Neutrophil (primary cell): ENCODE results near the gene ITGA2.
"Not testable (repeated sequence)": the region's sequence is repeated elsewhere in the genome, so short reads cannot be mapped to it uniquely, and the experiment has no call there.

Experiments used
- H3K27ac ChIP-seq: fragments of 200-600 bp; sonication (generic); 2 replicates; pipeline ENCODE4 v1.5.1; 2016; ENCODE audit warnings: mild to moderate bottlenecking, moderate library complexity
- H3K27me3 ChIP-seq: fragments of 200-600 bp; sonication (generic); 2 replicates; pipeline ENCODE4 v1.6.0; 2016; ENCODE audit warnings: mild to moderate bottlenecking
- H3K36me3 ChIP-seq: fragments of 200-600 bp; sonication (generic); 2 replicates; pipeline ENCODE4 v1.5.1; 2017
- H3K4me1 ChIP-seq, 2 experiments: fragments of 200-600 bp in 1 of 2; sonication (generic) in 1 of 2; 1 replicate in 1 of 2; 2 replicates in 1 of 2; pipeline versions ENCODE4 v1.5.1 to v1.6.1; 2013 to 2016; ENCODE audit warnings: low read depth in 1 of 2, low read length in 1 of 2, mild to moderate bottlenecking in 1 of 2, moderate library complexity in 1 of 2; ENCODE audit not compliant: control insufficient read depth in 1 of 2, insufficient read depth in 1 of 2
- H3K4me3 ChIP-seq, 2 experiments: fragments of 200-600 bp in 1 of 2; sonication (generic) in 1 of 2; 1 replicate in 1 of 2; 2 replicates in 1 of 2; pipeline ENCODE4 v1.5.1; 2013 to 2016; ENCODE audit warnings: low read depth in 1 of 2, low read length in 1 of 2, mild to moderate bottlenecking in 1 of 2, moderate library complexity in 1 of 2
- H3K9me3 ChIP-seq: fragments of 200-600 bp; sonication (generic); 2 replicates; pipeline ENCODE4 v1.5.1; 2016
- CTCF ChIP-seq: fragments of 200-600 bp; sonication (generic); IDR thresholded peaks from 2 replicates; pipeline ENCODE4 v1.5.1; 2016; ENCODE audit warnings: antibody characterized with exemption

Gene ITGA2

GRCh38 chr5:53111139-53111538, 122.0 kb downstream of the ITGA2 start:
- no peak overlapping the region for H3K4me3 ChIP-seq
- no peak for TF ChIP-seq CTCF
- peaks cover 12% of the 10 kb centered on the region for H3K27me3 ChIP-seq

GRCh38 chr5:53112307-53112706, 123.2 kb downstream of the ITGA2 start:
- Histone ChIP-seq H3K4me1 (peaks cover 11% of the 10 kb centered on the region in 2 experiments), H3K27me3 (peaks cover 12% of the 10 kb centered on the region)
- H3K4me3 ChIP-seq, H3K9me3 ChIP-seq, H3K36me3 ChIP-seq, H3K27ac ChIP-seq: not testable (repeated sequence)

More at GRCh38 chr5:53111139-53111538, 122.0 kb downstream of the ITGA2 start:
- H3K27ac ChIP-seq: no peak overlapping the region
- no peaks in the 10 kb centered on the region for H3K9me3 ChIP-seq
- peaks cover 11% of the 10 kb centered on the region in 2 experiments for H3K4me1 ChIP-seq
- peaks cover under 1% of the 10 kb centered on the region for H3K36me3 ChIP-seq

DNA sequence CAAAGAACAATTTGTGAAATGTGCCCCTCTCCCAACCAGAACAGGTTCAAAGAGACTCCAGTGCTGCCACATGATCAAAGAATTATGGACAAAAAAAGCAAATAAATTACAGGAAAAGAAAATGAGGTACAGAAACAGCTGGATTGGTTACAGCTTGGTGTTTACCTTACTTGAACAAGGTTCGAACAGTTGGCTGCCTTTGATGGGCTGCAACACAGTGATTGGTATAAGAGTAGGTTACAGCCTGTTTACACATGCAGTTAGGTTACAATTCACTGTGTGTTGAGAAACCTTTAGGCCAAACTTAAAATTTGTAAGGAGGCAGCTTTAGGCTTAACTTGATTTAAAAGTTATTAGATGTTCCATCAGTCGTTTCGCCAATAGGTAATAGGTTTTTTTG, 123.8 kb downstream of the ITGA2 start:
- Histone ChIP-seq H3K4me1 (peaks cover 11% of the 10 kb centered on the region in 2 experiments), H3K36me3 (no peaks in the 10 kb centered on the region), H3K4me3 (no peak overlapping the region), H3K27ac (no peak overlapping the region), H3K27me3 (peaks cover 12% of the 10 kb centered on the region), H3K9me3 (no peaks in the 10 kb centered on the region)
- no peak for TF ChIP-seq CTCF

GRCh38 chr5:53113947-53114346, 124.8 kb downstream of the ITGA2 start:
- Histone ChIP-seq H3K27me3 (peaks cover 4% of the 10 kb centered on the region), H3K36me3 (no peaks in the 10 kb centered on the region), H3K4me1 (peaks cover 9 to 10% of the 10 kb centered on the region in 2 experiments), H3K9me3 (no peaks in the 10 kb centered on the region), H3K4me3 (no peak overlapping the region), H3K27ac (no peak overlapping the region)
- no peak for TF ChIP-seq CTCF

DNA sequence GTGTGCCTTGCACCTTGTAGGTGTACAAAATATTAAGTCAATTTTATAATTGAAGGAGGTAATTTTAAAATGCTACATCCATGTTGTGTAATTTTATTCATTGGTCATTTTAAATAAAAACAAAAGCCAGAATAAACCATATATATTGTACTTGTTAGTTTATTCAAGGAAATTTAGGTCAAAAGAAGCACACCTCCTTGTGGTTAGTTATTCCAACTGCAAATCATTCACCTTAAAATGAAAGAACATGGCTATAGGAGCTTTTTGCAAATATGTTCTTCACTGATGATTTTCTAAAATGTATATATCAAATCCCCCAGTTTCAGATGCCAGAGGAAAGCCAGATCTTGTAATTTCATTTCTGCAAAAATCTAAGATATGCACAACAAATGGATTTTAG, 125.8 kb downstream of the ITGA2 start:
- H3K36me3 ChIP-seq: no peaks in the 10 kb centered on the region
- no peak overlapping the region for H3K27ac ChIP-seq
- no peaks in the 10 kb centered on the region for H3K9me3 ChIP-seq
- H3K27me3 ChIP-seq: no peaks in the 10 kb centered on the region
- peaks cover 3% of the 10 kb centered on the region in 2 experiments for H3K4me1 ChIP-seq
- no peak for TF ChIP-seq CTCF
- H3K4me3 ChIP-seq: no peak overlapping the region

DNA sequence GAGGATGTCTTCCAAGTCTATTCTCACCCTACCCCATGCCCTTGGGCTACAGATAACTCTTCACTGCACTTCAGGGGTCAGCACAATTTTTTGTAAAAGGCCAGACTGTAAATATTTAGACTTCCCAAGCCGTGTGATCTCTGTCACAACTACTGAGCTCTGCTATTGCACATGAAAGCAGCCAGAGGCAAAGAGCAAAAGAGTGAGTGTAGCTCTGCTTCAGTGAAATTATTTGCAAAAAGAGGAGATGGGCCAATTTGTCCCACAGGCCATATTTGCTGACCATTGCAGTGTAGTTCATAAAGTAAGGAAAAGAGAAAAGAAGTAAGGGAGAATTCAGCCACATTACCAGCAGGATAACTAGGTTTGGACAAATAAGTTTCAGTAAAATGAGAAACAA, 127.4 kb downstream of the ITGA2 start:
- H3K4me1 ChIP-seq: no peaks in the 10 kb centered on the region
- TF ChIP-seq CTCF: no peak

More for the DNA sequence above, 127.4 kb downstream of the ITGA2 start:
- no peaks in the 10 kb centered on the region for H3K36me3 ChIP-seq
- no peak overlapping the region for H3K27ac ChIP-seq
- no peak overlapping the region for H3K4me3 ChIP-seq
- no peaks in the 10 kb centered on the region for H3K27me3 ChIP-seq
- no peaks in the 10 kb centered on the region for H3K9me3 ChIP-seq
